ENCODE measurements around the gene ANO2. TPM values are rescaled to one million over a fixed set of nuclear protein-coding genes. Genes with fewer than 3 reads are reported as not detected.

Gene ANO2
- total and polyA plus RNA-seq, 7 experiments from 2014 or later: not detected

GRCh38 chr12:5927732-5928516 is 17.1 kb downstream of the ANO2 start:
- H3K27me3 Mint-ChIP-seq: peaks cover 0 to 44% (median 39%) of the 10 kb centered on the region in 5 donors
- H3K36me3 Mint-ChIP-seq: no peaks in the 10 kb centered on the region
- ChIA-PET CTCF (no interaction called here), POLR2A (no interaction called here)
- H3K36me3 ChIP-seq (ENCODE audit: control insufficient read depth in 2 of 3, insufficient read depth in 3 of 3, low read length in 3 of 3): no peaks in the 10 kb centered on the region
- intact Hi-C loops (cut with micrococcal nuclease): no loop called here
- no peak overlapping the region for H3K4me3 Mint-ChIP-seq
- ATAC-seq (no peak), DNase-seq (no peak)
- H3K9me3 ChIP-seq (ENCODE audit: control insufficient read depth in 2 of 3, low read length in 3 of 3): no peaks in the 10 kb centered on the region
- peaks cover 0 to 14% (median 1%) of the 10 kb centered on the region in 11 donors for H3K9me3 Mint-ChIP-seq
- H3K4me3 ChIP-seq (ENCODE audit: low read length): no peak overlapping the region
- H3K4me1 ChIP-seq (ENCODE audit: control insufficient read depth in 2 of 2, insufficient read depth in 2 of 2, low read length in 2 of 2): no peaks in the 10 kb centered on the region
- H3K27me3 ChIP-seq (ENCODE audit: control insufficient read depth in 2 of 2, insufficient read depth in 2 of 2, low read length in 2 of 2): no peaks in the 10 kb centered on the region
- no peaks in the 10 kb centered on the region for H3K4me1 Mint-ChIP-seq
- H3K27ac Mint-ChIP-seq: no peak overlapping the region
- no peak overlapping the region for H3K27ac ChIP-seq (ENCODE audit: low read depth, low read length)

- intact Hi-C loops (cut with micrococcal nuclease): no loop called here
Observed at GRCh38 chr12:5925646-5926045, 19.4 kb downstream of the ANO2 start.

GRCh38 chr12:5924342-5924741 is 20.7 kb downstream of the ANO2 start:
- ATAC-seq (no peak), DNase-seq (no peak)
- Histone ChIP-seq H3K27ac (ENCODE audit: low read depth, low read length) (no peak overlapping the region), H3K36me3 (ENCODE audit: control insufficient read depth in 2 of 3, insufficient read depth in 3 of 3, low read length in 3 of 3) (no peaks in the 10 kb centered on the region), H3K4me3 (ENCODE audit: low read length) (no peak overlapping the region), H3K9me3 (ENCODE audit: control insufficient read depth in 2 of 3, low read length in 3 of 3) (no peaks in the 10 kb centered on the region), H3K4me1 (ENCODE audit: control insufficient read depth in 2 of 2, insufficient read depth in 2 of 2, low read length in 2 of 2) (no peaks in the 10 kb centered on the region), H3K27me3 (ENCODE audit: control insufficient read depth in 2 of 2, insufficient read depth in 2 of 2, low read length in 2 of 2) (no peaks in the 10 kb centered on the region)
- ChIA-PET POLR2A (no interaction called here), CTCF (no interaction called here)
- no peaks in the 10 kb centered on the region for H3K4me1 Mint-ChIP-seq
- H3K36me3 Mint-ChIP-seq: no peaks in the 10 kb centered on the region
- H3K4me3 Mint-ChIP-seq: no peak overlapping the region
- intact Hi-C loops (cut with micrococcal nuclease): no loop called here
- no peak overlapping the region for H3K27ac Mint-ChIP-seq
- H3K27me3 Mint-ChIP-seq: peaks cover 0 to 37% (median 31%) of the 10 kb centered on the region in 5 donors
- peaks cover 0 to 3% (median 0%) of the 10 kb centered on the region in 11 donors for H3K9me3 Mint-ChIP-seq

More at GRCh38 chr12:5925646-5926045, 19.4 kb downstream of the ANO2 start:
- ChIA-PET POLR2A (no interaction called here), CTCF (no interaction called here)
- DNase-seq (no peak), ATAC-seq (no peak)
- peaks cover 0 to 3% (median 0%) of the 10 kb centered on the region in 11 donors for H3K9me3 Mint-ChIP-seq
- Histone ChIP-seq H3K27me3 (ENCODE audit: control insufficient read depth in 2 of 2, insufficient read depth in 2 of 2, low read length in 2 of 2) (no peaks in the 10 kb centered on the region), H3K27ac (ENCODE audit: low read depth, low read length) (no peak overlapping the region), H3K9me3 (ENCODE audit: control insufficient read depth in 2 of 3, low read length in 3 of 3) (no peaks in the 10 kb centered on the region), H3K4me1 (ENCODE audit: control insufficient read depth in 2 of 2, insufficient read depth in 2 of 2, low read length in 2 of 2) (no peaks in the 10 kb centered on the region), H3K36me3 (ENCODE audit: control insufficient read depth in 2 of 3, insufficient read depth in 3 of 3, low read length in 3 of 3) (no peaks in the 10 kb centered on the region), H3K4me3 (ENCODE audit: low read length) (no peak overlapping the region)
- H3K4me3 Mint-ChIP-seq: no peak overlapping the region
- no peak overlapping the region for H3K27ac Mint-ChIP-seq
- H3K36me3 Mint-ChIP-seq: no peaks in the 10 kb centered on the region
- H3K27me3 Mint-ChIP-seq: peaks cover 0 to 42% (median 32%) of the 10 kb centered on the region in 5 donors
- H3K4me1 Mint-ChIP-seq: no peaks in the 10 kb centered on the region

GRCh38 chr12:5923751-5924150 is 21.3 kb downstream of the ANO2 start:
- no peak for DNase-seq
- no peaks in the 10 kb centered on the region for H3K36me3 ChIP-seq (ENCODE audit: control insufficient read depth in 2 of 3, insufficient read depth in 3 of 3, low read length in 3 of 3)
- intact Hi-C loops (cut with micrococcal nuclease): no loop called here
- no peak overlapping the region for H3K4me3 ChIP-seq (ENCODE audit: low read length)
- no peak overlapping the region for H3K4me3 Mint-ChIP-seq
- H3K36me3 Mint-ChIP-seq: no peaks in the 10 kb centered on the region
- peaks cover 0 to 3% (median 0%) of the 10 kb centered on the region in 11 donors for H3K9me3 Mint-ChIP-seq
- no peak overlapping the region for H3K27ac Mint-ChIP-seq
- ChIA-PET POLR2A (no interaction called here), CTCF (no interaction called here)
- no peaks in the 10 kb centered on the region for H3K4me1 Mint-ChIP-seq
- H3K9me3 ChIP-seq (ENCODE audit: control insufficient read depth in 2 of 3, low read length in 3 of 3): no peaks in the 10 kb centered on the region
- no peak overlapping the region for H3K27ac ChIP-seq (ENCODE audit: low read depth, low read length)
- H3K27me3 ChIP-seq (ENCODE audit: control insufficient read depth in 2 of 2, insufficient read depth in 2 of 2, low read length in 2 of 2): no peaks in the 10 kb centered on the region
- ATAC-seq: no peak
- H3K27me3 Mint-ChIP-seq: peaks cover 0 to 37% (median 34%) of the 10 kb centered on the region in 5 donors
- H3K4me1 ChIP-seq (ENCODE audit: control insufficient read depth in 2 of 2, insufficient read depth in 2 of 2, low read length in 2 of 2): no peaks in the 10 kb centered on the region

- no peaks in the 10 kb centered on the region for H3K9me3 ChIP-seq (ENCODE audit: control insufficient read depth in 2 of 3, low read length in 3 of 3)
- H3K4me3 ChIP-seq (ENCODE audit: low read length): no peak overlapping the region
- no peaks in the 10 kb centered on the region for H3K4me1 ChIP-seq (ENCODE audit: control insufficient read depth in 2 of 2, insufficient read depth in 2 of 2, low read length in 2 of 2)
- Mint-ChIP-seq H3K9me3 (peaks cover 0 to 1% (median 0%) of the 10 kb centered on the region in 11 donors), H3K4me1 (no peaks in the 10 kb centered on the region), H3K36me3 (no peaks in the 10 kb centered on the region), H3K27ac (peak overlapping the region in 1 of 9 donors; percentile 33), H3K4me3 (no peak overlapping the region), H3K27me3 (peaks cover 0 to 38% (median 34%) of the 10 kb centered on the region in 5 donors)
- ATAC-seq (no peak), DNase-seq (no peak)
- POLR2A ChIA-PET: no interaction called here
- H3K27me3 ChIP-seq (ENCODE audit: control insufficient read depth in 2 of 2, insufficient read depth in 2 of 2, low read length in 2 of 2): no peaks in the 10 kb centered on the region
- intact Hi-C loops (cut with micrococcal nuclease): no loop called here
- no peaks in the 10 kb centered on the region for H3K36me3 ChIP-seq (ENCODE audit: control insufficient read depth in 2 of 3, insufficient read depth in 3 of 3, low read length in 3 of 3)
- CTCF ChIA-PET: no interaction called here
- H3K27ac ChIP-seq (ENCODE audit: low read depth, low read length): no peak overlapping the region
Observed at GRCh38 chr12:5923043-5923605, 21.9 kb downstream of the ANO2 start.

GRCh38 chr12:5921966-5922899 is 22.8 kb downstream of the ANO2 start:
- ChIA-PET POLR2A (no interaction called here), CTCF (no interaction called here)
- Histone ChIP-seq H3K4me3 (ENCODE audit: low read length) (no peak overlapping the region), H3K4me1 (ENCODE audit: control insufficient read depth in 2 of 2, insufficient read depth in 2 of 2, low read length in 2 of 2) (no peaks in the 10 kb centered on the region), H3K27ac (ENCODE audit: low read depth, low read length) (no peak overlapping the region), H3K9me3 (ENCODE audit: control insufficient read depth in 2 of 3, low read length in 3 of 3) (no peaks in the 10 kb centered on the region), H3K27me3 (ENCODE audit: control insufficient read depth in 2 of 2, insufficient read depth in 2 of 2, low read length in 2 of 2) (no peaks in the 10 kb centered on the region), H3K36me3 (ENCODE audit: control insufficient read depth in 2 of 3, insufficient read depth in 3 of 3, low read length in 3 of 3) (no peaks in the 10 kb centered on the region)
- Mint-ChIP-seq H3K27ac (no peak overlapping the region), H3K27me3 (peaks cover 0 to 32% (median 25%) of the 10 kb centered on the region in 5 donors), H3K36me3 (no peaks in the 10 kb centered on the region), H3K9me3 (peaks cover 0 to 1% (median 0%) of the 10 kb centered on the region in 11 donors), H3K4me3 (no peak overlapping the region), H3K4me1 (no peaks in the 10 kb centered on the region)
- intact Hi-C loops (cut with micrococcal nuclease): no loop called here
- DNase-seq: no peak
- ATAC-seq: no peak

Data from naive thymus-derived CD4-positive, alpha-beta T cell (primary cell).